B cell (primary cell): Measurements from ENCODE around the gene TMPRSS7. TPM values are rescaled to one million over a fixed set of nuclear protein-coding genes. Genes with fewer than 3 reads are reported as not detected.
A peak's percentile ranks its signal among the peaks of the same experiment; 100 is the strongest.

ENCODE experiments used
- ATAC-seq: fragments of 200-7000 bp; cut with Tn5 transposase; one replicate; pipeline ENCODE4 v1.10.0; 2021; ENCODE audit warnings: low read depth, mild to moderate bottlenecking, moderate number of reproducible peaks, moderate library complexity
- CTCF ChIA-PET: fragments of 350-600 bp; sonication (Branson Sonifier 250); formaldehyde crosslinking; loops from one replicate; lab custom pipeline; 2021; ENCODE audit warnings: antibody characterized with exemption, inconsistent platforms; lab: Charles Lee
- POLR2A ChIA-PET: fragments of 350-600 bp; sonication (Branson Sonifier 250); formaldehyde crosslinking; loops from one replicate; lab custom pipeline; 2021; ENCODE audit warnings: antibody characterized with exemption; lab: Charles Lee
- DNase-seq: peaks from one replicate; pipeline ENCODE4 v3.0.0; 2013
- H2AFZ ChIP-seq: 2 replicates; pipeline ENCODE4 v1.6.1; 2012; ENCODE audit warnings: mild to moderate bottlenecking, low read depth, low read length; ENCODE audit not compliant: insufficient read depth, poor library complexity, severe bottlenecking
- H3K27ac ChIP-seq, 2 donors: 1 replicate in 1 of 2; 2 replicates in 1 of 2; pipeline ENCODE4 v1.5.1; 2012 to 2013; ENCODE audit warnings: low read length in 2 of 2, mild to moderate bottlenecking in 2 of 2, moderate library complexity in 1 of 2
- H3K27me3 ChIP-seq, 4 experiments: fragments of 200-600 bp in 1 of 4; sonication (generic) in 1 of 4; replicated peaks in 1 of 4; 1 replicate in 2 of 4; 2 replicates in 2 of 4; pipeline versions ENCODE4 v1.6.1 to v1.7.0; 2013 to 2016; ENCODE audit warnings: low read length in 3 of 4, mild to moderate bottlenecking in 2 of 4, mixed read lengths in 1 of 4, moderate library complexity in 1 of 4; ENCODE audit not compliant: insufficient read depth in 4 of 4, control insufficient read depth in 3 of 4; ENCODE audit errors: control extremely low read depth in 1 of 4
- H3K36me3 ChIP-seq, 2 experiments: replicated peaks in 1 of 2; 1 replicate in 1 of 2; 2 replicates in 1 of 2; pipeline versions ENCODE4 v1.6.1 to v1.7.1; 2013; ENCODE audit warnings: low read length in 1 of 2; ENCODE audit not compliant: insufficient read depth in 2 of 2, control insufficient read depth in 1 of 2; ENCODE audit errors: control extremely low read depth in 1 of 2, extremely low read depth in 1 of 2
- H3K4me1 ChIP-seq, 2 donors: fragments of 200-600 bp in 1 of 2; sonication (generic) in 1 of 2; 1 replicate in 1 of 2; 2 replicates in 1 of 2; pipeline versions ENCODE4 v1.5.1 to v1.6.1; 2013 to 2017; ENCODE audit warnings: low read length in 2 of 2; ENCODE audit not compliant: control insufficient read depth in 2 of 2, insufficient read depth in 2 of 2
- H3K4me2 ChIP-seq: replicated peaks from 2 replicates; pipeline ENCODE3; 2012; ENCODE audit warnings: mild to moderate bottlenecking, low read depth, low read length; ENCODE audit not compliant: poor library complexity, severe bottlenecking
- H3K4me3 ChIP-seq, 5 experiments: fragments of 200-600 bp in 1 of 5; sonication (generic) in 1 of 5; 1 replicate in 3 of 5; 2 replicates in 2 of 5; pipeline versions ENCODE4 v1.5.1 to v1.7.0; 2011 to 2016; ENCODE audit warnings: low read length in 4 of 5, mild to moderate bottlenecking in 4 of 5, low read depth in 2 of 5, control low read depth in 1 of 5, moderate library complexity in 1 of 5; ENCODE audit not compliant: insufficient read depth in 1 of 5; ENCODE audit errors: control extremely low read depth in 1 of 5, extremely low read depth in 1 of 5
- H3K79me2 ChIP-seq: fragments of 200-600 bp; sonication (generic); one replicate; pipeline ENCODE4 v1.6.0; 2016; ENCODE audit warnings: low read length; ENCODE audit not compliant: control insufficient read depth, insufficient read depth
- H3K9ac ChIP-seq: fragments of 200-600 bp; sonication (generic); 2 replicates; pipeline ENCODE4 v1.6.1; 2017; ENCODE audit warnings: mild to moderate bottlenecking, low read length, moderate library complexity
- H3K9me3 ChIP-seq, 3 donors: one replicate each; pipeline versions ENCODE4 v1.6.1 to v1.7.1; 2013; ENCODE audit warnings: low read length in 2 of 3; ENCODE audit not compliant: control insufficient read depth in 2 of 3, insufficient read depth in 1 of 3; ENCODE audit errors: control extremely low read depth in 1 of 3
- H4K20me1 ChIP-seq: 2 replicates; pipeline ENCODE4 v1.6.0; 2012; ENCODE audit warnings: mild to moderate bottlenecking, low read length; ENCODE audit not compliant: insufficient read depth, control insufficient read depth, poor library complexity, severe bottlenecking
- H3K27ac Mint-ChIP-seq: one replicate; pipeline ENCODE4 v1.8.0; 2021; ENCODE audit warnings: mixed read lengths
- H3K27me3 Mint-ChIP-seq: one replicate; pipeline ENCODE4 v1.8.0; 2021; ENCODE audit warnings: mixed read lengths
- H3K4me1 Mint-ChIP-seq: one replicate; pipeline ENCODE4 v1.8.0; 2021; ENCODE audit warnings: mixed read lengths
- H3K4me3 Mint-ChIP-seq: one replicate; pipeline ENCODE4 v1.8.0; 2021; ENCODE audit warnings: mixed read lengths
- H3K9me3 Mint-ChIP-seq: one replicate; pipeline ENCODE4 v1.8.0; 2022; ENCODE audit warnings: mixed read lengths; ENCODE audit not compliant: insufficient read depth
- CTCF ChIP-seq: fragments of 200-600 bp; IDR thresholded peaks from one replicate; pipeline ENCODE4 v1.8.0; 2022; ENCODE audit warnings: antibody characterized with exemption, mild to moderate bottlenecking
- EZH2 ChIP-seq: IDR thresholded peaks from 2 replicates; pipeline ENCODE4 v1.6.1; 2012; ENCODE audit warnings: borderline replicate concordance, low read depth, mild to moderate bottlenecking, moderate library complexity, low read length; ENCODE audit not compliant: insufficient read depth, poor library complexity, severe bottlenecking
- WGBS: methylation state at CpG from one replicate; pipeline ENCODE4 v1.1.5; 2013; ENCODE audit warnings: missing lambda C conversion rate; ENCODE audit not compliant: insufficient coverage; 5-methylcytosine and 5-hydroxymethylcytosine counted together
- intact Hi-C: fragments of 100-400 bp; cut with micrococcal nuclease; formaldehyde crosslinking; loops from one replicate; pipeline ENCODE4 v1.10.0; 2022
- polyA plus RNA-seq: library from polyadenylated mRNA; depleted of rRNA; stranded (reverse); fragments of >200 nt; gene quantifications from 2 replicates; pipeline ENCODE4 v1.2.3, GENCODE V29; 2012
- total RNA-seq, 2 donors: library from RNA; stranded (reverse); fragments of 120-200 nt in 1 of 2; gene quantifications; 1 replicate in 1 of 2; 2 replicates in 1 of 2; pipeline versions ENCODE4 v1.2.3 to v1.2.4, GENCODE V29; 2013 to 2022

TMPRSS7 gene
- total and polyA plus RNA-seq, 2 donors (not counting 1 experiment from before 2014, with no cell fraction given): not detected

GRCh38 chr3:112114576-112115160 lies 80.1 kb downstream of the TMPRSS7 start:
- Histone ChIP-seq H3K9me3 (no peaks in the 10 kb centered on the region), H3K36me3 (no peaks in the 10 kb centered on the region), H2AFZ (peak overlapping the region; percentile 31), H3K4me3 (peak overlapping the region in 1 of 5 experiments; percentile 4), H3K27me3 (no peaks in the 10 kb centered on the region), H3K79me2 (no peaks in the 10 kb centered on the region), H4K20me1 (no peaks in the 10 kb centered on the region), H3K9ac (peak overlapping the region; percentile 15), H3K4me2 (peak overlapping the region; percentile 55), H3K27ac (peak overlapping the region; percentile 42 to 56), H3K4me1 (peaks cover 70 to 75% of the 10 kb centered on the region in 2 donors)
- ChIA-PET CTCF (interaction anchor here (0.8 to 3.5 kb wide), 7 partner anchors 10 to 419 kb away, joined by 3 to 26 read pairs (median 8); partner anchors contain the start of genes GCSAM and SLC9C1), POLR2A (interaction anchor here (1.0 to 1.2 kb wide), 2 partner anchors 14 to 182 kb away, joined by 4 to 5 read pairs; no protein-coding TSS in a partner anchor)
- Mint-ChIP-seq H3K9me3 (no peaks in the 10 kb centered on the region), H3K27ac (peak overlapping the region; percentile 91), H3K4me1 (peaks cover 68% of the 10 kb centered on the region), H3K4me3 (peak overlapping the region; percentile 58), H3K27me3 (no peaks in the 10 kb centered on the region)
- intact Hi-C loops: loop anchor here (1.0 to 5.0 kb wide), 3 partner anchors 53 to 447 kb away; partner anchors contain the start of gene ATG3
- ATAC-seq: no peak
- DNase-seq: peak; percentile 45
- no peak for TF ChIP-seq CTCF
- no peak for TF ChIP-seq EZH2
- 20% methylated on average over 1 of the region's 6 CpGs for WGBS

DNA sequence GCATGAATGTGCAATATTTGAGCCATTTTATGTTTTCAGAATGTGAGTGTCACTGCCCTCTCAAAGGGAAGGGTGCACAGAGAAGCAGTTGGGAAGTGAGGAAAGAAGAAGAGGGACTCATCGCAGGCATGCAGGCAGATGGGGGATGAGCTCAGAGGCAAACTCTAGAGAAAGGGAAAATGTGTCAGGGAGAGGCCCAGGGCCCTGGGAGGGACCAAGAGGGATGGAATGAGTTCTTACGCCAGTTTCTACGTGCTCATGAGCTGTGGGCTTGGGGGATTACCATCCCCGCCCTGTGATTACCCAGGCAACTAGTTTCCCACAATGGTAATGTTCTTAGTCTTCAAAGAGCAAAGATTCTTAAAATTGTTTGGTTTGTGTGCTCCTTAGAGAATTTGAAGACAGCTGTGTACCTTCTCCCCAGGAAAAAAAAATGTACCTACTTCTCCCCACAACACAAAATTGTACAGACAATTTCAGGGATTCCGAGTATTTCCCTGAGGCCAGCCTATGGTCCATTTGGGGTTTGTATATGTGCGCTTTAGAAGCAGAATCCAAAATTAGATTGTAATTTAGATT lies 80.7 kb downstream of the TMPRSS7 start:
- H3K27me3 ChIP-seq: no peaks in the 10 kb centered on the region
- H3K27ac ChIP-seq: peak overlapping the region; percentile 42 to 56
- peak overlapping the region; percentile 31 for H2AFZ ChIP-seq
- H3K4me1 ChIP-seq: peaks cover 76 to 81% of the 10 kb centered on the region in 2 donors
- peak overlapping the region in 1 of 5 experiments; percentile 4 for H3K4me3 ChIP-seq
- H3K27me3 Mint-ChIP-seq: no peaks in the 10 kb centered on the region
- H3K4me3 Mint-ChIP-seq: peak overlapping the region; percentile 56
- H3K79me2 ChIP-seq: no peaks in the 10 kb centered on the region
- ChIA-PET CTCF (interaction anchor here (0.8 to 3.5 kb wide), 7 partner anchors 12 to 418 kb away, joined by 3 to 26 read pairs (median 8); partner anchors contain the start of genes GCSAM and SLC9C1), POLR2A (interaction anchor here (1.2 kb wide), 1 partner anchor 14 kb away, joined by 4 read pairs; no protein-coding TSS in a partner anchor)
- no peak for TF ChIP-seq CTCF
- no peak for TF ChIP-seq EZH2
- peak overlapping the region; percentile 15 for H3K9ac ChIP-seq
- WGBS: 67% methylated on average over 2 of the region's 6 CpGs
- peak; percentile 62 for DNase-seq
- intact Hi-C loops: no loop called here
- H3K9me3 ChIP-seq: no peaks in the 10 kb centered on the region
- no peaks in the 10 kb centered on the region for H3K9me3 Mint-ChIP-seq
- H3K4me1 Mint-ChIP-seq: peaks cover 74% of the 10 kb centered on the region
- no peak for ATAC-seq
- H3K4me2 ChIP-seq: peak overlapping the region; percentile 55
- no peaks in the 10 kb centered on the region for H3K36me3 ChIP-seq
- H4K20me1 ChIP-seq: no peaks in the 10 kb centered on the region
- peak overlapping the region; percentile 91 for H3K27ac Mint-ChIP-seq
